HG03103 (cell line): ENCODE data around the gene CGB2.
"Not testable (repeated sequence)": the region's sequence is repeated elsewhere in the genome, so short reads cannot be mapped to it uniquely, and the experiment has no call there.

Experiments used
- ATAC-seq: cut with Tn5 transposase; IDR thresholded peaks from one replicate; pipeline ENCODE4 v1.9.1; 2021; ENCODE audit warnings: low read depth; ENCODE audit not compliant: unreplicated experiment

Gene CGB2

DNA sequence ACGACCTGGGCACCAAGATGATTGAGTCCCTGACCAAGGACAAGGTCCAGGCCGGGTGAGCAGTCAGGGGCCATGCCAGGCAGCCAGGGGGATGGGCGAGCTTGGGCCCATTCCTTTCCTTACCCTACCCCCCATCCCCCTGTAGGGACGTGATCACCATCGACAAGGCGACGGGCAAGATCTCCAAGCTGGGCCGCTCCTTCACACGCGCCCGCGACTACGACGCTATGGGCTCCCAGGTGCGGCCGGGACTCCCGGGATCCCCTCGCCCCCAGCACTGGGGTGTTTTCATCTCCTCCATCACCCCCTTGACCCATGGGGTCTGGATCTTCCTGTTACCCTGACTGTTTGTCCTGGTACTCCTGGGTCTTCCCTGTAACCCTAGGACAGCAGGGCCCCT, 21.9 kb upstream of the CGB2 start:
- no peak for ATAC-seq

DNA sequence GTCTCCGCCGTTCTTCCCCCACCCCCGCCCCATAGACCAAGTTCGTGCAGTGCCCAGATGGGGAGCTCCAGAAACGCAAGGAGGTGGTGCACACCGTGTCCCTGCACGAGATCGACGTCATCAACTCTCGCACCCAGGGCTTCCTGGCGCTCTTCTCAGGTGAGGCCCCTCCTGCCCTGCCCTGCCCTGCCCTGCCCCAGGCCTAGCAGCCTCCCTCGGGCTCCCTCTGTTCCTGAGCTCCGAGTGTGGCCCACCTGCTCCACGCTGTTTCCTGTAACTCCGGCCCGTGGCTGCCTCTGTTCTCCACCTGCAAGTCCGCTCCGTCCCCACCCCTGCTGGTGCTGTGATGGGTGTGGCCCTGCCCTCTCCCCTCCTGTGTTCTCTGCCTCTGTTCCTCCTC, 21.2 kb upstream of the CGB2 start:
- no peak for ATAC-seq

DNA sequence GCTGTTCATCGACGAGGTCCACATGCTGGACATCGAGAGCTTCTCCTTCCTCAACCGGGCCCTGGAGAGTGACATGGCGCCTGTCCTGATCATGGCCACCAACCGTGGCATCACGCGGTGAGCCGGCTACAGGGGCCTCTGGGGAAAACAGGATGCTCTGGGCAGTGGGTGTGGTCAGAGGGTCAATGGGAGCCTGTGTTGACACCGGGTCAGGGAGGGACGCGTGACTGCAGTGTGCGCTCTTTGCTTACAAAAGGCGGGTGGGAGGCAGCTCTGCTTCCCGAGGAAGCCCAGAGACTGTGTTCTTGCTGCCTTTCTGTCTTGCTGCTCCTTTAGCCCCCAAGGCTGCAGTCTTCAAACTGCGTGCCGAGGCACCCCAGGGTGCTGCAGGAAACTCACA, 20.5 kb upstream of the CGB2 start:
- no peak for ATAC-seq

DNA sequence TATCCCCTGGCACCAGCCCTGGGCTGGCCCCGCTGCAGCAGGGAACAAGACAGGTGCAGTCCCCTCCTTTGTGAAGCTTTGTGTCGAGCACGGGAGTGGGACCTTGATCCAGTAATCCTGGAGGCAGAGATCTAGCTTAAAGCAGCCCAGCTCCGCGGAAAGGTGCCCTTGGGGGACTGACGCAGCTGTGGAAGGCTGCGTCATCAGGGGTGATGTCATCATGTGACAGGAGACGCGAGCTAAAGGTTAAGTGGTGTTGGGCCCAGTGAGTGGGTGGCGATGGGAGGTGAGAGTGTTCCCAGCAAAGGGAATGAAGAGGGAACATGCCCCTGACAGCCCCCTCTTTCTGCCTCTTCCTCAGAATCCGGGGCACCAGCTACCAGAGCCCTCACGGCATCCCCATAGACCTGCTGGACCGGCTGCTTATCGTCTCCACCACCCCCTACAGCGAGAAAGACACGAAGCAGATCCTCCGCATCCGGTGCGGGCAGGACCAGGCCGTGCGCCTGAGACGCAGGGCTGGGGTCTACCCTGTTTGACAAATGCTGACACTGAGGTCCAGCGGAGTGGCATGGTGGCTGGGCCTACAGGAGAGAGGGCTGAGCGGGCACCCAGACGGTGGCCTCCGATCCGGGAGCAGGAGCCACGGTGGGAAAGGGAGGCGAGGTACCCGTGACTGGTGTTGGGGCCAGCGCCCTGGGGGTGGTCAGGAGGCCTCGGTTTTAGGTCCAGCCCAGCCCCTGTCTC, 17.4 kb upstream of the CGB2 start:
- no peak for ATAC-seq

DNA sequence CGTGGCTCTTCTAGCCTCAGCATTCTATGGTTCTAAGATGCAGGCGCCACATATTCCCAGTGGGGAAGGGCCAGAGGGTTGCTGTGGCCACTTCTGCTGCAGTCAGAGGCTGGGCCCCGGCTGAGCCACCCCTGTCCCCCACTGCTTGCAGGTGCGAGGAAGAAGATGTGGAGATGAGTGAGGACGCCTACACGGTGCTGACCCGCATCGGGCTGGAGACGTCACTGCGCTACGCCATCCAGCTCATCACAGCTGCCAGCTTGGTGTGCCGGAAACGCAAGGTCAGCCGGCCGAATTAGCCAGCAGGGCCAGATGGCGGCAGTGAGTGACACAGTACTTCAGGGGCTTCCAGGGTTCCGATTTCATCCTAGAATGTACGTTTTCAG, 16.8 kb upstream of the CGB2 start:
- ATAC-seq = no peak

DNA sequence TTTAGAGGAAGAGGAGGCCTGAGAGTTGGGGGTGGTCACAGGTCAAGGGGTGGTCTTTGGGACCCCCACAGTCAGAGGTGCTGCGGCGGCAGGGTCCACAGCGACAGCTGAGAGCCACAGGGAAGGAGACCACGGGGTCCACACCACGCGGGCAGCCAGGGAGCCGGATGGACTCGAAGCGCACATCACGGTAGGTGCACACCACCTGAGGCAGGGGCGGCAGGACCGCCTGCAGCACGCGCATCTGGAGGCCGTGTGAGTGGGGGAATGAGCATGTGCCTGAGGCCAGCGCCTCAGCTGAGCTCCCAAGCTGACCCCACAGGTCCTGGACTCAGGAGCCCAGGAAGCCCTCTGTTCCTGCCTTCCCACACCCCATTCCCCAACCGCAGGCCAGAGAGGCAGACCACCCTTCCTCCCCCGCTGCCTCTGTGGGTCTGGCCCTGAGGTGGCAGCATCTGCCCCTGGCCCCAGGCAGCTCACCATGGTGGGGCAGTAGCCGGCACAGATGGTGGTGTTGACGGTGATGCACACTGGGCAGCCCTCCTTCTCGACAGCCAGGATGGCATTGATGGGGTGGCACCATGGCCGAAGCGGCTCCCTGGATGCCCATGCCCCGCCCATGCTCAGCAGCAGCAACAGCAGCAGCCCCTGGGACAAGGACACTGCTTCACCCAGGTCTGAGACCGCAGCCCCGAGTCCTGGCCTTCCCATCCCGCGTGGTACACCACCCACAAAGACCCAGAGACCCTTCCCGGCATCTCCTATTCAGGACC, 15.4 kb upstream of the CGB2 start:
- ATAC-seq = no peak

DNA sequence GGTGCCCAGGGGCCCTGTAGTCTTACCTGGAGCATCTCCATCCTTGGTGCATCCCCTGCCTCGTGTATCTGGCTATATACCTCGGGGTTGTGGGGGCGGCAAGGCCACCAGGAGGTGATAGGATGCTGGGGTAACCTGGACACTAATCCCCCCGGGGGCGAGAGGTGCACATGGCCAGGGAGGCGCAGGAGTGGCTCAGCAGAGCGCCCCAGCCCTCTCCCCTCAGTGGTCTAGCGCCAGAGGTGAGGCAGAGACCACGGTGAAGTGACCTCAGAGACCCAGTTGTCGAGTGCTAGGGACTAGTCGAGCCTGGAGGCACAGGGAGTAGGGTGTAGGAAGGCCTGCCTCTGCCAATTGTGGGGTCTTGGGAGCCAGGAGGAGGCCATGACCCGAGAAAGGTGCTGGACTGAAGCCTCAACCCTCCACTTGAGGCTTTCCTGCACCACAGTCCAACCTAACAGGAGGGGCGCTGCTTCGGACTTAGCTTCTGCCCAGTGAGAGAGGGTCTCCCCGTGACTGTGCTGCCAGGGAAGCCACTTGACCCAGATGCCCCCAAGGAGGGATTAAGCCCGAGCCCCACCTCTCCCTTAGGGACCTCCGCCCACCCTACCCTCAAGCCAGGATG, 14.5 kb upstream of the CGB2 start, which contains the start of gene LHB:
Gene LHB, minus strand, starts transcription at position 51 of the 625 bp plus-strand sequence. Its CDS starts 10 bp downstream, at position 41.
- no peak for ATAC-seq

DNA sequence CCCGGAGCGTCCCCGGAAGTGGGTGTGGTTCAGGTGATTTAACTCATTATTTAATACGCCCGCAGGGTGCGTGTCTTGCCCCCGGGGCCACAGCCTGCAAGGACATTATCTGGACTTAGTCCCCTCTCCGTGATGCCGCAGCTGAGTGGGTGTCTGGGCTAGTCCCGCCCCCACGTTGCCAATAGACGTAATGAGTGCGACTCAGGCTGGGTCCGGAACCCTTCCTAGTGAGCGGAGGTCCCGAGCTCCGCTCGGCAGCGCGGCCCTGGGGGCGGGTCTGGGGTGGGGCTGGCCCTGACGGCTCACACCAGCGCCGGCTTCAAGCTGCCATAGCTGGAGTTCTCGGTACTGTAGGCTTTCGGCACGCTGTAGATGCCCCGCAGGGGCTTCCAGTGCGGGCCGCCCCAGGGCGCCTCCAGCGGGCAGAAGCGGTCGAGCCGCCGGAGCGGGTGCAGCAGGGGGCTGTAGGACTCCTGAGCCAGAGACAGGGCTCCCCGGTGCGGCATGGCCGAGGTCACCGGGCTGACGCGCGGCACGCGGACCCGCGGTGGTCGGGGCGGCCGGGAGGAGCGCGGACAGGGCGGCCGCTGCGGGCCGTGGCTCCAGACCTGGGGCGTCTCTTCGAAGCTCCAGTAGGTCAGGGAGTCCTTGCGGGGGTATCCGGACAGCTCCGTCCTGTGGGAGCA, 13.9 kb upstream of the CGB2 start:
- no peak for ATAC-seq

DNA sequence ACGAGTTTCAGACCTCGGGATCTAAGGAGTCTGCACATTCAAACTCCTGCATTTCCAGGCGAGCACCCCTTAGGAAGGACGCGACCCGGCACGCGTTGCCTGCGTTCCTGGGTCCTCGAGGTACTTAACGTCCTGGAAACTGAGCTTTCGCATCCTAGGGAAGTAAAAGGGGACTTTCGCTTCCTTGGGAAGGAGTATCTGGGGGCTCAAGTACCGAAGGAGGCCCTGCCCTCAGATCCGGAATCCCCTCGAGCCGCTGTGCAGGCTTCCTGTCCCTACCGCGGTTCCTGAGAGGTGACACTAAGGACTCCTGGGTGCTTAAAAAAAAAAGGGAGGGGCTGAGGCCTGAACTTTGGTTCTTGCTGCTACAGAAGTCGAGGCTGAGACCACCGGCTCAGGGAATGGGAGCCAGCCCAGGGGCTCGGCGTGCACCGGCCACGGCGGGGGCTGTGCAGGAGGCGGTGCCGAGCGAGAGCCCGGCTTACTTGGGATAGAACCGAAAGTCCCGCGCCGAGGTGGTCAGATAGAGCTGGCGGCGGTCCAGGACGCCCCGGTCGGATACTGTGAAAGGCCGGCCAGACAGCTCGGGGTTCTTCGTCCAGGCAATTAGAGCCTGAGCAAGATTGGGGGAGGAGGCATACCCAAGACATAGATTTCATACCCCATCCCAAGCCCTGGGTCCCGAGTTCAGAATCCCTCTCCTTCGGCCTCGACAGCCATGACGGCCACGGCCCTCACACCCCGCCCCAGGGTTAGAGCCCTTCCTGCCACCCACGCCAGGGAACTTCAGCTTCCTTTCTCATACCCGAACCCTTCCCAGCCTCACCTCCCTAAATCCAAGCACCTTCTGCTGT, 13.1 kb upstream of the CGB2 start:
- ATAC-seq = not testable (repeated sequence)

DNA sequence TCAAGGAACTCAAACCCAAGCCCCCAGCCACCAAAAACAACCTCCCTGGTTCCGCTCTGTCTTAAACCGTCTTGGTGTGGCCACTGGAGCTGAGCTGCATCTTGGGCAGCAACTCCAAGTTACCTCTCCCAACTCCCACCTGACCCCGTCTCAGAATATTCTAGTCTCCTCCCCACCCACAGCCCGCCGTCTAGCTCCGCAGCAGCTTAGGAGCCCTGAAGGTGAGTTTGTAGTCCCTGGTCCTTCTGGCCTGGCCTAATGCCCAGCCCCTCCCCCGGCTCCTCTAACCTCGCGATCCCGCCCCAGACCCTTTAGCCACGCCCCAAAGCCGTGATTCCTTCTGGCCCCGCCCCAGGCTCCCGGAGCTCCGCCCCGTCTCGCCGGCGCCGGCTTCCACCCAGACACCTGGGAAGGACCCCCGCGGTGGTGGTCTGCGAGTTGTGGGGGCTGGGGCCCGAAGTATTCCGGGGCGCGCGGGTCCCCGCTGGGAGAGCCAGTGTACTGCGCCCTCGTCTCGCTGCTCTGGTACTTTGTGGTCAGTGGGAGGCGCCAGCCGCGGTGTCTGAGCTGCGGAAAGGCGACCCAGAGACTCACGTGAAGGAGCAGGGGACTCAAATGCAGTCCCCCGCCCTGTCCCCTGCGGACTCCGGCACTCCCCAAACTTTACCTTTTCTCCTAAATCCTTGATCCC, 12.3 kb upstream of the CGB2 start:
- ATAC-seq = no peak

DNA sequence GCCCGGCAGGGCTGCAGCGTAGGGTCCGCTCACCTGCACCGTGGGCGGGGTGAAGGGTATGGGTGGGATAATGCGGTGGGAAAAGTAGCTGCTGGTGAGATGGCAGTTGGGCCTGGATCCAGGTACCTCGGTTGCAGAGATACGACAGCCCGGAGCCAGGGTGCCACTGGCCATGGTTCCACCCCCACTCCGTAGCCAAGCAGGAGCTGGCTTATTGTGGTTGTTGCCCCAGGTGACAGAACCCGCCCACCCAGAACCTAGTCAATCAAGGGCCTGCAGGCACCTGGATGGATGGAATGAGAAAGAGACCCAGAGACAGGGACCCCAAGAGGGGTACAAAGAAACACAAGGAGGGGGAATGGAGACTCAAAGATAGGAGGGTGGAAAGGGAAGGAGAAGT, 11.3 kb upstream of the CGB2 start:
- ATAC-seq = no peak

DNA sequence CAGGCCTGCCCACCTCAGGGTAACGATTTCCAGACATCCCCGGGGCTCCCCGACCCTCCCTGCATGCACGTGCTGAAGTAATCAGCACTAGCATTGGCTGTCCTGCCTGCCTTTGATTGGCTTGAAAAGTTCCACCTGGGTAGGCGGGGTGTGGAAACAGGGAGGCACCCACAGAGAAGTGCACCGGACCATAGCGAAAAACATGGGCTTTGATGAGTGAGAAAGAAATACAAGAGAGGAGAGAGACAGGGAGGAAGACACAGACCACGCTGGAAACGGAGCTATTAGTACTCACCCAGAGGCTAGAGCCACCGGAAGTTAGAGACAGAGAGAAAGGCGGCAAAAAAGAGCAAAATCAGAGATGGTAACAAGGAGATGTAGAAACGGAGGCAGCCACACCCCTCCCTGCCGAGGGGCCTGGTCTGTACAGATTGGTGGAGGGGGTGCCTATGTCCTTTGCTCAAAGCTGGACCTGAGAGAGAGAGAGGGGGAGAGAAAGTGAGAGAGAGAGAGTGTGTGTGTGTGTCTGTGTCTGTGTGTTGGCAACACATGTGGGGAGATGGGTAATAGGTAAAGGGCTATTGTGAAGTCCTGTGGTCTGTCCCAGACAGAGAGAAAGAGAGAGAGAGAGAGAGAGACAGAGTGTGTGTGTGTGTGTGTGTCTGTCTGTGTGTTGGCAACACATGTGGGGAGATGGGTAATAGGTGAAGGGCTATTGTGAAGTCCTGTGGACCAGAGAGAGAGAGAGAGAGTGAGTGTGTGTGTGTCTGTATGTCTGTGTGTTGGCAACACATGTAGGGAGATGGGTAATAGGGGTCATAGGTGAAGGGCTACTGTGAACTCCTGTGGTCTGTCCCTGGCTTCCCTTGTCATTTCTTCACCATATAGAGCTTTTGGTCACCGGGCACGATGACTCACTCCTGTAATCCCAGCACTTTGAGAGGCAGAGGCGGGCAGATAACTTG, 10.5 kb upstream of the CGB2 start:
- no peak for ATAC-seq

DNA sequence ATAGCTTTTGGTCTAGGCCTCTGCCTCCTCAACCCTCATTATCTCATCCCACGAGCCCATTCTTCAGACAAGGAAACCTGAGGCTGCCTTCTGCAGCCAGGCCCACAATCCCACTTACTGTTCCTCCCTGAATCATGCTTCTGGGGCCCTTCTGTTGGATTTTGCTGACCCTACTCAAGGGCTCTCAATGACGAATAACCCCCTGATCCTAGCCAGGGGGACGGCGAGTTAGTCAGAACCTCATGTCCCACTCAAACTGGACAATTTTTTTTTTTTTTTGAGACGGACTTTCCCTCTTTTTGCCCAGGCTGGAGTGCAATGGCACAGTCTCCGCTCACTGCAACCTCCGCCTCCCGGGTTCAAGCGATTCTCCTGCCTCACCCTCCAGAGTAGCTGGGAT, 9.6 kb upstream of the CGB2 start:
- no peak for ATAC-seq

DNA sequence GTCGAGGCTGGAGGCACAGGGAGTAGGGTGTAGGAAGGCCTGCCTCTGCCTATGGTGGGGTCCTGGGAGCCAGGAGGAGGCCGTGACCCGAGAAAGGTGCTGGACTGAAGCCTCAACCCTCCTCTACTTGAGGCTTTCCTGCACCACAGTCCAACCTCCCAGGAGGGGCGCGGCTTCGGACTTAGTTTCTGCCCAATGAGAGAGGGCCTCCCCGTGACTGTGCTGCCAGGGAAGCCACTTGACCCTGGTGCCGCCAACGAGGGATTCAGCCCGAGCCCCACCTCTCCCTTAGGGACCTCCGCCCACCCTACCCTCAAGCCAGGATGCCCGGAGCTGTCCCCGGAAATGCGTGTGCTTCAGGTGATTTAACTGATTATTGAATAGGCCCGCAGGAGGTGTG, 7.5 kb upstream of the CGB2 start, which contains the start of gene CGB3:
Gene CGB3, minus strand, starts transcription at position 101 of the 400 bp plus-strand sequence. CDS start 362 bp downstream, outside the sequence.
- not testable (repeated sequence) for ATAC-seq

DNA sequence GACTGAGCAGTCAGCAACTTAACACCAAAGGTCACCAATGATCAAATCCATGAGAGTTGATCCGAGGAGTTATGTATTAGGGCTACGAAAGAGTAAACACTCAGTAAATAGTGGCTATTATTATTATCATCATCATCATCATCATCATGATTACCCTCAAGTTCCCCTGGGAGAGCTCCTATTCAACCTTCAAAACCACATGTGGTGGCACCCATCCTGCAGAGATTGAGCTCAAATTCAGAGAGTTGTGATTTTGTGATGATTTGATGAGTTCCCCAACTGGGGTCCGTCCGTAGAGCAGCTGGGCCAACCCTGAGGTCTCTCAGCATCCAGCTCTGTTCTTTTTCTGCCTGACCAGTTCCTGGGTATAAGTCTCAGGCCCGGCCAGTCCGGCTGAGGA, 6.6 kb upstream of the CGB2 start:
- not testable (repeated sequence) for ATAC-seq

DNA sequence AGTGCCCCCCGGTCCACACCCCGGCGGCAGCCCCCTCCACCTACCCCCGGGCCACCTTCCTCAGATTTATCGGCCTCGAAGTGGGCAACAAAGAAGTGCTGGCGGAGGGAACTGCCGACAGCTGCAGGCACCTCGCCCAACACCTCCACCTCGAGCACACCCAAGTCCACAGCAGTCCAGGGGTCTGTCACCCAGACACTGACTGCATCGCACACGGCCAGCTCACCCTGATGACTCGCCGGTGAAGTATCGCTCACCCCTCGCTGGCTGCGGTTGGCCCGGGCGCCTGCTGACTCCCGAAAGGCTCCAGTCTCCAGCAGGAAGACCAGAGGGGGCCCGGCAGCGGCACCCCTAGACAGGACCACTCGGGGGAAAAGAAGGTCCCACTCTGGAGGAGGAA, 6.1 kb upstream of the CGB2 start:
- not testable (repeated sequence) for ATAC-seq

DNA sequence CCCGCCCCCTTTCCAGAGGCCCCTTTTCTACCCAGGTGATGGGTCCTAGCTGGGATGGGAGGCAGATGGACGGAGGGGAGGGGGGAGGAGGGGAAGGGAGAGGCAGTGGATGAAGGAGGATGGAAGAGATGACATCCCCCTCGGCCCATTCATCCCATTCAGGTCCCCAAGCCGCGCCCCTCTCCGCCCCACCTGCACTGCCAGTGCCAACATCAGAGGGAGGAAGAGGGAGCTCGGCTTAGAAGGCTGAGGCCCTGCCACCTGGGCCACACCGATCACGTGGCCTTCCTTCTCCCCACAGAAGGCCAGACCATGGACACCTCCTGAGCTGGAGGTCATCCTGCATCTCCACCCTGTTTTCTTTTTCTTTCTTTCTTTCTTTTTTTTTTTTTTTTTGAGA, 3.0 kb upstream of the CGB2 start:
- ATAC-seq = not testable (repeated sequence)

DNA sequence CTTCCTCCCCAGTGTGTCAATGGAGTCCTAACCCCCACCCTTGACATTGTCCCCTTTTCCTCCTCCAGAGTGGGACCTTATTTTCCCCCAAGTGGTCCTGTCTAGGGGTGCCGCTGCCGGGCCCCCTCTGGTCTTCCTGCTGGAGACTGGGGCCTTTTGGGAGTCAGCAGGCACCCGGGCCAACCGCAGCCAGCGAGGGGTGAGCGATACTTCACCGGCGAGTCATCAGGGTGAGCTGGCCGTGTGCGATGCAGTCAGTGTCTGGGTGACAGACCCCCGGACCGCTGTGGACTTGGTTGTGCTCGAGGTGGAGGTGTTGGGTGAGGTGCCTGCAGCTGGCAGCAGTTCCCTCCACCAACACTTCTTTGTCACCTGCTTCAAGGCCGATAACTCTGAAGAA, 1.9 kb upstream of the CGB2 start:
- ATAC-seq = not testable (repeated sequence)
